K562 (cell line): ENCODE data around the gene PRXL2B. TPM values are rescaled to one million over a fixed set of nuclear protein-coding genes. Genes with fewer than 3 reads are reported as not detected.

ENCODE experiments used
- ATAC-seq: fragments of 200-7000 bp; cut with Tn5 transposase; 3 replicates; pipeline ENCODE4 v1.9.1; 2020; ENCODE audit warnings: moderate library complexity
- BruUV-seq: library from RNA; stranded (reverse); fragments of 400-500 nt; replicated peaks from 2 replicates; lab custom pipeline; 2021; lab: Mats Ljungman, UMichigan
- CTCF ChIA-PET: fragments of 300-600 bp; formaldehyde crosslinking; extraction: SDS; loops from one replicate; lab custom pipeline; 2021; ENCODE audit warnings: low intra/inter-chr PET ratio; lab: Yijun Ruan, JAX
- POLR2A ChIA-PET: fragments of 300-600, 350-650 bp; sonication (Branson Sonifier 250); formaldehyde crosslinking; extraction: SDS; loops from one replicate; lab custom pipeline; 2021; ENCODE audit warnings: antibody characterized with exemption, inconsistent platforms; lab: Yijun Ruan, JAX
- DNase-seq, 4 experiments: peaks; one replicate each; pipeline versions ENCODE4 v3.0.0 to v3.0.0-alpha.2; 2011 to 2018; ENCODE audit warnings: low spot score in 3 of 4, mixed read lengths in 3 of 4; ENCODE audit errors: extremely low read depth in 1 of 4
- FAIRE-seq: peaks from 2 replicates; lab custom pipeline; 2011; peaks lifted over from hg19 to GRCh38; lab: Jason Lieb, UNC
- H2AFZ ChIP-seq: 2 replicates; pipeline ENCODE4 v1.6.0; 2011; ENCODE audit warnings: low read depth, low read length, control low read depth, inconsistent platforms
- H3K27ac ChIP-seq: fragments of 200-600 bp; 3 replicates; pipeline ENCODE4 v1.8.0; 2011; ENCODE audit warnings: low read depth, mild to moderate bottlenecking, control low read depth, inconsistent platforms, low read length, moderate library complexity, mixed read lengths; ENCODE audit errors: extremely low read depth
- H3K27me3 ChIP-seq, 2 experiments: fragments of 300-600 bp in 1 of 2; 2 replicates in 1 of 2; 3 replicates in 1 of 2; pipeline versions ENCODE4 v1.6.0 to v1.8.0; 2011; ENCODE audit warnings: inconsistent platforms in 2 of 2, low read length in 2 of 2, mild to moderate bottlenecking in 1 of 2, mixed read lengths in 1 of 2, moderate library complexity in 1 of 2; ENCODE audit not compliant: control insufficient read depth in 2 of 2, insufficient read depth in 2 of 2
- H3K36me3 ChIP-seq: fragments of 300-600 bp; 3 replicates; pipeline ENCODE4 v1.8.0; 2011; ENCODE audit warnings: mild to moderate bottlenecking, low read length, inconsistent platforms; ENCODE audit not compliant: control insufficient read depth, insufficient read depth
- H3K4me1 ChIP-seq, 2 experiments: fragments of 200-600 bp in 1 of 2; replicated peaks in 1 of 2; 2 replicates in 1 of 2; 3 replicates in 1 of 2; pipeline versions ENCODE4 v1.5.1 to v1.8.0; 2011; ENCODE audit warnings: inconsistent platforms in 2 of 2, low read length in 2 of 2, mild to moderate bottlenecking in 1 of 2, mixed read lengths in 1 of 2, moderate library complexity in 1 of 2; ENCODE audit not compliant: control insufficient read depth in 2 of 2, insufficient read depth in 2 of 2
- H3K4me2 ChIP-seq: 2 replicates; pipeline ENCODE4 v1.6.1; 2011; ENCODE audit warnings: low read length, control low read depth, inconsistent platforms, mixed read lengths; ENCODE audit not compliant: insufficient read depth
- H3K4me3 ChIP-seq: fragments of 200-600 bp; sonication (generic), shearing (Covaris generic); 2 replicates; pipeline ENCODE4 v1.5.1; 2016; ENCODE audit warnings: control low read depth, inconsistent platforms
- H3K79me2 ChIP-seq: fragments of 200-600 bp; 3 replicates; pipeline ENCODE4 v1.8.0; 2011; ENCODE audit warnings: low read length, inconsistent platforms; ENCODE audit not compliant: control insufficient read depth, insufficient read depth
- H3K9ac ChIP-seq, 2 experiments: 2 replicates each; pipeline versions ENCODE4 v1.6.0 to v1.6.1; 2011; ENCODE audit warnings: low read depth in 2 of 2, low read length in 2 of 2, control low read depth in 1 of 2, inconsistent platforms in 1 of 2, mild to moderate bottlenecking in 1 of 2, mixed read lengths in 1 of 2; ENCODE audit not compliant: insufficient read depth in 1 of 2
- H3K9me1 ChIP-seq: one replicate; pipeline ENCODE4 v1.6.0; 2011; ENCODE audit warnings: inconsistent platforms, mild to moderate bottlenecking, low read length, moderate library complexity; ENCODE audit not compliant: control insufficient read depth, insufficient read depth
- H3K9me3 ChIP-seq: replicated peaks from 2 replicates; pipeline ENCODE4 v1.5.1; 2011; ENCODE audit warnings: low read depth, low read length, inconsistent platforms; ENCODE audit not compliant: control insufficient read depth, insufficient read depth
- H4K20me1 ChIP-seq: replicated peaks from 2 replicates; pipeline ENCODE4 v1.6.1; 2011; ENCODE audit warnings: low read length, inconsistent platforms, mixed read lengths; ENCODE audit not compliant: control insufficient read depth, insufficient read depth
- ATF1 ChIP-seq, 2 experiments: fragments of 450-650 bp in 1 of 2; IDR thresholded peaks; 2 replicates each; pipeline ENCODE4 v1.6.1; 2016; ENCODE audit warnings: missing compliant biosample characterization in 1 of 2, missing genetic modification characterization in 1 of 2
- ILF3 ChIP-seq: fragments of 450-650 bp; IDR thresholded peaks from 2 replicates; pipeline ENCODE4 v1.6.1; 2018; ENCODE audit warnings: antibody characterized with exemption, mild to moderate bottlenecking, moderate library complexity, borderline replicate concordance
- MTA2 ChIP-seq: fragments of 450-650 bp; IDR thresholded peaks from 2 replicates; pipeline ENCODE4 v1.6.1; 2016; ENCODE audit warnings: low read depth
- STAG1 ChIP-seq: sonication (generic); formaldehyde crosslinking; IDR thresholded peaks from 2 replicates; pipeline ENCODE4 v1.5.0; 2020; ENCODE audit warnings: missing genetic modification reagents, borderline replicate concordance
- TAF15 ChIP-seq: fragments of 200-400 bp; formaldehyde crosslinking; IDR thresholded peaks from 2 replicates; pipeline ENCODE4 v1.6.1; 2017; ENCODE audit warnings: mild to moderate bottlenecking, low read depth, low read length, moderate library complexity
- TEAD1 ChIP-seq, 2 experiments: fragments of 450-650 bp in 1 of 2; sonication (generic) in 1 of 2; formaldehyde crosslinking; IDR thresholded peaks; 2 replicates each; pipeline versions ENCODE4 v1.4.0 to v1.8.0; 2020 to 2022; ENCODE audit warnings: mild to moderate bottlenecking in 2 of 2, missing genetic modification reagents in 1 of 2
- TOE1 ChIP-seq, 2 experiments: fragments of 450-650 bp in 1 of 2; sonication (generic) in 1 of 2; formaldehyde crosslinking in 1 of 2; IDR thresholded peaks; 2 replicates each; pipeline versions ENCODE4 v1.7.1 to v1.8.0; 2016 to 2022; ENCODE audit warnings: borderline replicate concordance in 2 of 2, mild to moderate bottlenecking in 2 of 2, antibody characterized with exemption in 1 of 2, inconsistent platforms in 1 of 2, low read depth in 1 of 2, missing genetic modification reagents in 1 of 2, moderate library complexity in 1 of 2
- ZNF212 ChIP-seq: fragments of 450-650 bp; formaldehyde crosslinking; IDR thresholded peaks from 2 replicates; pipeline ENCODE4 v1.4.0; 2020; ENCODE audit warnings: mild to moderate bottlenecking
- WGBS: fragments of 100-300 bp; shearing (Covaris generic); methylation state at CpG from one replicate; pipeline ENCODE4 v1.1.6; 2016; ENCODE audit warnings: low coverage, mixed read lengths; ENCODE audit not compliant: insufficient coverage; ENCODE audit errors: missing lambda C conversion rate; 5-methylcytosine and 5-hydroxymethylcytosine counted together
- in situ Hi-C: fragments of 300-500 bp; cut with MboI; formaldehyde crosslinking; loops from 4 replicates; pipeline ENCODE4 v1.15.0; 2018; ENCODE audit warnings: inconsistent platforms, mixed read lengths
- intact Hi-C: fragments of 100-400 bp; cut with micrococcal nuclease; formaldehyde crosslinking; loops from 2 replicates; pipeline ENCODE4 v1.14.2; 2022
- polyA plus RNA-seq, 8 experiments: library from polyadenylated mRNA; depleted of rRNA in 4 of 8; stranded (reverse) in 5 of 8; unstranded in 3 of 8; fragments of >200 nt; fragmentation: Nextera tagmentation in 2 of 8; fragmentation: Illumina TruSeq in 1 of 8; extraction: Ambion mirVana in 2 of 8; extraction: Trizol in 1 of 8; gene quantifications; 2 replicates each; pipeline versions ENCODE4 v1.2.1 to v1.2.3, GENCODE V29; 2011 to 2014; ENCODE audit warnings: inconsistent platforms in 1 of 8, missing spikeins in 1 of 8
- total RNA-seq, 7 experiments: library from RNA; depleted of rRNA in 6 of 7; stranded (reverse); fragments of >200 nt in 6 of 7; fragmentation: Illumina TruSeq in 2 of 7; extraction: Trizol in 2 of 7; gene quantifications; 2 replicates each; pipeline versions ENCODE4 v1.2.1 to v1.2.3, GENCODE V29; 2011 to 2021; ENCODE audit warnings: low replicate concordance in 1 of 7
- TF ChIP-seq, protein P1 (sequence below): sonication (generic); formaldehyde crosslinking; IDR thresholded peaks from 2 replicates; pipeline ENCODE4 v1.8.0; 2022; ENCODE audit warnings: mild to moderate bottlenecking, missing genetic modification reagents
- TF ChIP-seq, protein P2 (sequence below): sonication (generic); formaldehyde crosslinking; IDR thresholded peaks from 2 replicates; pipeline ENCODE4 v1.8.0; 2022; ENCODE audit warnings: missing genetic modification reagents, mild to moderate bottlenecking, moderate library complexity, borderline replicate concordance
- TF ChIP-seq, protein P3 (sequence below): fragments of 450-650 bp; IDR thresholded peaks from 2 replicates; pipeline ENCODE4 v1.7.0; 2016; ENCODE audit warnings: borderline replicate concordance
- TF ChIP-seq, protein P4 (sequence below): fragments of 450-650 bp; formaldehyde crosslinking; IDR thresholded peaks from 2 replicates; pipeline ENCODE4 v1.4.0; 2020; ENCODE audit warnings: mild to moderate bottlenecking, mixed read lengths
- TF ChIP-seq, protein P5 (sequence below): sonication (generic); formaldehyde crosslinking; IDR thresholded peaks from 2 replicates; pipeline ENCODE4 v1.8.0; 2022; ENCODE audit warnings: missing genetic modification reagents, mild to moderate bottlenecking, borderline replicate concordance

The PRXL2B gene
- total and polyA plus RNA-seq, 9 of the 15 experiments (the other 6 are each of a cell fraction or from before 2014, with no cell fraction given), result 0.99 to 25.3 (median 11.8) TPM

DNA sequence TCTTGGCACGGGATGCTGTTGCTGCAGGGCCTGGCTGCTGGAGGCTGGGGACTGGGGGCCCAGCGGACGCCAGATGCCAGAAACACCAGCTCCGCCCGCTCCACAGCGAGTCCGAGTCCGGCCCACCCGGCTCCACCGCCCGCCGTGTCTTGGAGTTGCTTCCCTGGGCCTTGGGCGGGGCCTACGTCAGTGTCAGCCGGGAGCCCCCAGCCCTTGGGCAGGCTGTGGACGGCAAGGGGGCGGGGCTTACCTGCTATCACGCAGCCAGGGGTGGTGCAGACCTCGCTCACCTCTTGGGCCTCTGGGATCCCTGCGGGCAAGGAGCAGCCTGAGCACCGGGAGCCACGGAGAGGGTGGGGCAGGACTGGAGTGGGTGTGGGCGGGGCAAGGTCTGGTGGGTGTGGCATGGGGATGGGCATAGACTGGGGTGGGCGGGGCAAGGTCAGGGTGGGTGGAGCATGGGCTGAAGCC lies 24.5 kb downstream of the PRXL2B start:
- H3K9me3 ChIP-seq, result no peaks in the 10 kb centered on the region; the same call in 1 of the 2 replicates
- WGBS, result 2% methylated on average over 22 of the region's 24 CpGs
- peaks cover 3 to 32% of the 10 kb centered on the region in 2 experiments; a peak in 4 of 5 replicates for H3K27me3 ChIP-seq
- H4K20me1 ChIP-seq, result no peaks in the 10 kb centered on the region; the same call in 1 of the 2 replicates
- no peaks in the 10 kb centered on the region for H3K79me2 ChIP-seq
- POLR2A ChIA-PET, result interaction anchor here (1.9 kb wide), 1 partner anchor 25 kb away, joined by 9 read pairs; the partner anchor contains the start of gene PRXL2B
- H3K4me2 ChIP-seq, result peak overlapping the region; percentile 42
- peak; percentile 75 to 97 (median 96) for DNase-seq
- peak overlapping the region in 1 of 2 experiments; percentile 78; a peak in 1 of 4 replicates for H3K9ac ChIP-seq
- CTCF ChIA-PET, result no interaction called here
- peak; percentile 73 for FAIRE-seq
- no peaks in the 10 kb centered on the region for H3K36me3 ChIP-seq
- peaks cover 0 to 46% of the 10 kb centered on the region in 2 experiments; a peak in 2 of 5 replicates for H3K4me1 ChIP-seq
- no TSS peak for BruUV-seq
- peak overlapping the region; percentile 11 for H3K4me3 ChIP-seq
- H3K9me1 ChIP-seq, result no peaks in the 10 kb centered on the region
- peak; percentile 97 for ATAC-seq
- in situ Hi-C loops, result no loop called here
- intact Hi-C loops, result no loop called here
- H2AFZ ChIP-seq, result peak overlapping the region; percentile 67; the same call in 1 of the 2 replicates
- H3K27ac ChIP-seq, result no peak overlapping the region
- no peak for TF ChIP-seq STAG1 (CRISPR knock-in tag)
- no peak for TF ChIP-seq ATF1 (CRISPR knock-in tag; IDR thresholded peaks at IDR 0.05)
- TF ChIP-seq ATF1 (tag; IDR thresholded peaks at IDR 0.05), result peak; percentile 43
- TF ChIP-seq TEAD1 (CRISPR knock-in tag; IDR thresholded peaks at IDR 0.05), result no peak
- TF ChIP-seq, protein P1, sequence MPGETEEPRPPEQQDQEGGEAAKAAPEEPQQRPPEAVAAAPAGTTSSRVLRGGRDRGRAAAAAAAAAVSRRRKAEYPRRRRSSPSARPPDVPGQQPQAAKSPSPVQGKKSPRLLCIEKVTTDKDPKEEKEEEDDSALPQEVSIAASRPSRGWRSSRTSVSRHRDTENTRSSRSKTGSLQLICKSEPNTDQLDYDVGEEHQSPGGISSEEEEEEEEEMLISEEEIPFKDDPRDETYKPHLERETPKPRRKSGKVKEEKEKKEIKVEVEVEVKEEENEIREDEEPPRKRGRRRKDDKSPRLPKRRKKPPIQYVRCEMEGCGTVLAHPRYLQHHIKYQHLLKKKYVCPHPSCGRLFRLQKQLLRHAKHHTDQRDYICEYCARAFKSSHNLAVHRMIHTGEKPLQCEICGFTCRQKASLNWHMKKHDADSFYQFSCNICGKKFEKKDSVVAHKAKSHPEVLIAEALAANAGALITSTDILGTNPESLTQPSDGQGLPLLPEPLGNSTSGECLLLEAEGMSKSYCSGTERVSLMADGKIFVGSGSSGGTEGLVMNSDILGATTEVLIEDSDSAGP (CRISPR knock-in tag), result no peak
- TF ChIP-seq, protein P2, sequence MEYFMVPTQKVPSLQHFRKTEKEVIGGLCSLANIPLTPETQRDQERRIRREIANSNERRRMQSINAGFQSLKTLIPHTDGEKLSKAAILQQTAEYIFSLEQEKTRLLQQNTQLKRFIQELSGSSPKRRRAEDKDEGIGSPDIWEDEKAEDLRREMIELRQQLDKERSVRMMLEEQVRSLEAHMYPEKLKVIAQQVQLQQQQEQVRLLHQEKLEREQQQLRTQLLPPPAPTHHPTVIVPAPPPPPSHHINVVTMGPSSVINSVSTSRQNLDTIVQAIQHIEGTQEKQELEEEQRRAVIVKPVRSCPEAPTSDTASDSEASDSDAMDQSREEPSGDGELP (CRISPR knock-in tag), result peak; percentile 55
- no peak for TF ChIP-seq ILF3
- TF ChIP-seq MTA2, result no peak
- TF ChIP-seq ZNF212 (CRISPR knock-in tag), result no peak
- TF ChIP-seq, protein P3, sequence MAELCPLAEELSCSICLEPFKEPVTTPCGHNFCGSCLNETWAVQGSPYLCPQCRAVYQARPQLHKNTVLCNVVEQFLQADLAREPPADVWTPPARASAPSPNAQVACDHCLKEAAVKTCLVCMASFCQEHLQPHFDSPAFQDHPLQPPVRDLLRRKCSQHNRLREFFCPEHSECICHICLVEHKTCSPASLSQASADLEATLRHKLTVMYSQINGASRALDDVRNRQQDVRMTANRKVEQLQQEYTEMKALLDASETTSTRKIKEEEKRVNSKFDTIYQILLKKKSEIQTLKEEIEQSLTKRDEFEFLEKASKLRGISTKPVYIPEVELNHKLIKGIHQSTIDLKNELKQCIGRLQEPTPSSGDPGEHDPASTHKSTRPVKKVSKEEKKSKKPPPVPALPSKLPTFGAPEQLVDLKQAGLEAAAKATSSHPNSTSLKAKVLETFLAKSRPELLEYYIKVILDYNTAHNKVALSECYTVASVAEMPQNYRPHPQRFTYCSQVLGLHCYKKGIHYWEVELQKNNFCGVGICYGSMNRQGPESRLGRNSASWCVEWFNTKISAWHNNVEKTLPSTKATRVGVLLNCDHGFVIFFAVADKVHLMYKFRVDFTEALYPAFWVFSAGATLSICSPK, result no peak
- TF ChIP-seq, protein P4, sequence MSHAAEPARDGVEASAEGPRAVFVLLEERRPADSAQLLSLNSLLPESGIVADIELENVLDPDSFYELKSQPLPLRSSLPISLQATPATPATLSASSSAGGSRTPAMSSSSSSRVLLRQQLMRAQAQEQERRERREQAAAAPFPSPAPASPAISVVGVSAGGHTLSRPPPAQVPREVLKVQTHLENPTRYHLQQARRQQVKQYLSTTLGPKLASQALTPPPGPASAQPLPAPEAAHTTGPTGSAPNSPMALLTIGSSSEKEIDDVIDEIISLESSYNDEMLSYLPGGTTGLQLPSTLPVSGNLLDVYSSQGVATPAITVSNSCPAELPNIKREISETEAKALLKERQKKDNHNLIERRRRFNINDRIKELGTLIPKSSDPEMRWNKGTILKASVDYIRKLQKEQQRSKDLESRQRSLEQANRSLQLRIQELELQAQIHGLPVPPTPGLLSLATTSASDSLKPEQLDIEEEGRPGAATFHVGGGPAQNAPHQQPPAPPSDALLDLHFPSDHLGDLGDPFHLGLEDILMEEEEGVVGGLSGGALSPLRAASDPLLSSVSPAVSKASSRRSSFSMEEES (CRISPR knock-in tag), result no peak
- TF ChIP-seq, protein P5, sequence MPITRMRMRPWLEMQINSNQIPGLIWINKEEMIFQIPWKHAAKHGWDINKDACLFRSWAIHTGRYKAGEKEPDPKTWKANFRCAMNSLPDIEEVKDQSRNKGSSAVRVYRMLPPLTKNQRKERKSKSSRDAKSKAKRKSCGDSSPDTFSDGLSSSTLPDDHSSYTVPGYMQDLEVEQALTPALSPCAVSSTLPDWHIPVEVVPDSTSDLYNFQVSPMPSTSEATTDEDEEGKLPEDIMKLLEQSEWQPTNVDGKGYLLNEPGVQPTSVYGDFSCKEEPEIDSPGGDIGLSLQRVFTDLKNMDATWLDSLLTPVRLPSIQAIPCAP, result no peak
- peak; percentile 44; the same call in 1 of the 2 replicates for TF ChIP-seq TOE1 (IDR thresholded peaks at IDR 0.05; ENCODE audit: borderline replicate concordance)
- TF ChIP-seq TOE1 (CRISPR knock-in tag; IDR thresholded peaks at IDR 0.05; ENCODE audit: borderline replicate concordance, low read depth), result no peak
- TF ChIP-seq TAF15, result no peak
